ENCODE results near the gene B3GALT5.

B3GALT5 gene

DNA sequence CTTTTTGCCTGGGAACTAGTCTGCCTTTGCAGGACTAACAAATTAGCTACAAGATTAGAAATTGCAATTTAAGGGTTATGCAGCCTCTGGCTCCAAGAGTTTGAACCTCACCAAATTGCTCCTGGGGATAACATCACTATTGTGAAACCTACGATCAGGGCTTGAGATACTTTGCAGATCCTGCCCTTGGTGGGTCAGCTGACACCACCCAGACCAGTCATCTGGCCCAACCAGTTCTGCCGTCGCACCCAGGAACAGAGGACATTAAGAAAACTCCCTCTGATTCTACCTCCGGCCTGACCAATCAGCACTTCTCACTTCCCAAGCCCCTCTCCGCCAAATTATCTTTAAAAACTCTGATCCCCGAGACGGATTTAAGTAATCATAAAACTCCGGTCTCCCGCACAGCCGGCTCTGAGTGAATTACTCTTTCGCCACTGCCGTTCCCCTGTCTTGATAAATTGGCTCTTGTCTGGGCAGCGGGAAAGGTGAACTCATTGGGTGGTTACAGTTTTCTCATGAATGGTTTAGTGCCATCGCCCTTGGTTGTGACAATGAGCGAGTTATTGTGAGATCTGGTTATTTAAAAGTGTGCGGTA, 32.9 kb upstream of the B3GALT5 start:
- H4K20me1 ChIP-seq (ENCODE audit: insufficient read depth, low read length) = no peaks in the 10 kb centered on the region
- no peak overlapping the region for H3K4me2 ChIP-seq (ENCODE audit: low read depth, low read length)
- DNase-seq = no peak
- TF ChIP-seq, protein P1, sequence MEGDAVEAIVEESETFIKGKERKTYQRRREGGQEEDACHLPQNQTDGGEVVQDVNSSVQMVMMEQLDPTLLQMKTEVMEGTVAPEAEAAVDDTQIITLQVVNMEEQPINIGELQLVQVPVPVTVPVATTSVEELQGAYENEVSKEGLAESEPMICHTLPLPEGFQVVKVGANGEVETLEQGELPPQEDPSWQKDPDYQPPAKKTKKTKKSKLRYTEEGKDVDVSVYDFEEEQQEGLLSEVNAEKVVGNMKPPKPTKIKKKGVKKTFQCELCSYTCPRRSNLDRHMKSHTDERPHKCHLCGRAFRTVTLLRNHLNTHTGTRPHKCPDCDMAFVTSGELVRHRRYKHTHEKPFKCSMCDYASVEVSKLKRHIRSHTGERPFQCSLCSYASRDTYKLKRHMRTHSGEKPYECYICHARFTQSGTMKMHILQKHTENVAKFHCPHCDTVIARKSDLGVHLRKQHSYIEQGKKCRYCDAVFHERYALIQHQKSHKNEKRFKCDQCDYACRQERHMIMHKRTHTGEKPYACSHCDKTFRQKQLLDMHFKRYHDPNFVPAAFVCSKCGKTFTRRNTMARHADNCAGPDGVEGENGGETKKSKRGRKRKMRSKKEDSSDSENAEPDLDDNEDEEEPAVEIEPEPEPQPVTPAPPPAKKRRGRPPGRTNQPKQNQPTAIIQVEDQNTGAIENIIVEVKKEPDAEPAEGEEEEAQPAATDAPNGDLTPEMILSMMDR (IDR thresholded peaks at IDR 0.05; ENCODE audit: low read length) = no peak
- TF ChIP-seq EZH2phosphoT487 (IDR thresholded peaks at IDR 0.05; ENCODE audit: low read length) (no peak), EZH2 (optimal IDR thresholded peaks at IDR 0.05; ENCODE audit: low read depth, low read length) (no peak)
- no peaks in the 10 kb centered on the region for H3K4me1 ChIP-seq (ENCODE audit: low read length)
- no peaks in the 10 kb centered on the region for H3F3A ChIP-seq (ENCODE audit: insufficient read depth, low read length)
- no peaks in the 10 kb centered on the region for H3K79me2 ChIP-seq (ENCODE audit: low read length)
- no peak overlapping the region for H3K27ac ChIP-seq (ENCODE audit: low read length)
- H3K4me3 ChIP-seq (ENCODE audit: low read length) = no peak overlapping the region
- H2AFZ ChIP-seq (ENCODE audit: low read length) = no peak overlapping the region
- H3K36me3 ChIP-seq (replicated peaks; ENCODE audit: insufficient read depth, low read length) = no peaks in the 10 kb centered on the region
- no peaks in the 10 kb centered on the region for H3K27me3 ChIP-seq (replicated peaks; ENCODE audit: insufficient read depth, low read length)
- no peaks in the 10 kb centered on the region; the same call in 1 of the 2 replicates for H3K9me2 ChIP-seq (replicated peaks; ENCODE audit: insufficient read depth, low read length)
- no peak overlapping the region for H3K9ac ChIP-seq (ENCODE audit: low read length)
- H3K9me3 ChIP-seq (replicated peaks; ENCODE audit: insufficient read depth, low read length) = no peaks in the 10 kb centered on the region

DNA sequence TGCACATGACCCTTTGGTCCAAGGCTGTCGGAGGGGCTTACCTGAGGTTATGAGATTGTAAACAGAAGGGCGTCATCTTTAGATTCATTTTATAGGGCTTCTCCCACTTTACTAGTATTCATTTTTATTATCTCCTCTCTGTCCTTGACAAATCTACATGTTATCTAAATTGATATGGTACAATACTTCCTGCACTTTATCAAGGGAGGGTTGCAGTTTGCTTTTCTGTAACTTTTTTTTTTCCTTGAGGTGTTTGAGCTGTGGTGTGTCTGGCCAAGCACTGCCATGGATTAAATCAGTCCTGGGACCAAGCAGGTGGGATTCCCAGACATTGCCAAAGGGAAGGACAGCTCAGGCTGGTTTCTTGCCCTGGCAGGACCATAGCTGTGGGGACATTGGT, 32.0 kb upstream of the B3GALT5 start:
- Histone ChIP-seq H3K4me1 (ENCODE audit: low read length) (no peaks in the 10 kb centered on the region), H3K9ac (ENCODE audit: low read length) (no peak overlapping the region), H2AFZ (ENCODE audit: low read length) (no peak overlapping the region), H3K9me2 (replicated peaks; ENCODE audit: insufficient read depth, low read length) (no peaks in the 10 kb centered on the region; the same call in 1 of the 2 replicates), H3K27ac (ENCODE audit: low read length) (no peak overlapping the region), H4K20me1 (ENCODE audit: insufficient read depth, low read length) (no peaks in the 10 kb centered on the region), H3K4me3 (ENCODE audit: low read length) (no peak overlapping the region), H3K4me2 (ENCODE audit: low read depth, low read length) (no peak overlapping the region), H3K9me3 (replicated peaks; ENCODE audit: insufficient read depth, low read length) (no peaks in the 10 kb centered on the region), H3K27me3 (replicated peaks; ENCODE audit: insufficient read depth, low read length) (no peaks in the 10 kb centered on the region), H3K79me2 (ENCODE audit: low read length) (no peaks in the 10 kb centered on the region), H3F3A (ENCODE audit: insufficient read depth, low read length) (no peaks in the 10 kb centered on the region), H3K36me3 (replicated peaks; ENCODE audit: insufficient read depth, low read length) (no peaks in the 10 kb centered on the region)
- no peak for DNase-seq
- TF ChIP-seq, protein P1 (IDR thresholded peaks at IDR 0.05; ENCODE audit: low read length) = no peak
- TF ChIP-seq EZH2phosphoT487 (IDR thresholded peaks at IDR 0.05; ENCODE audit: low read length) (no peak), EZH2 (optimal IDR thresholded peaks at IDR 0.05; ENCODE audit: low read depth, low read length) (no peak)

DNA sequence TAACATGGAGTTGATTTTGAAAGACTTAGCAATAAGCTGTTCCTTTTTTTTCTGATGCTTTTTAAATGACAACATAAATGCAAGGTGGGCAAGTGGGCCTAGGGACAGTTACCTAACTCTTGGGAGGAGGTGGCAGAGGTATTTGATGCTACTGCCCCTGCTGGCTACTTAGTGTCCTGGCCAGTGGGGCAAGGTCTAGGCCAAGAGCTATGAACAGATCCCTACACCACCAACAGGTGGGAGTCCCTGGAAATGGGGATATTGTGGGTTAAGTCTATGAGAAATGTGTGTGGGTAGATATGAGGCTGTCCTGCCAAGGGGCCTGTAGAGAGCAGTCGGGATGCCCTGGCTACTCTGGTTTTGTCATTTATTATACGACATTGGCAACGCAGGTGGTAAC, 31.3 kb upstream of the B3GALT5 start:
- no peak overlapping the region for H3K9ac ChIP-seq (ENCODE audit: low read length)
- no peak for DNase-seq
- H3K4me2 ChIP-seq (ENCODE audit: low read depth, low read length) = no peak overlapping the region
- H3K9me2 ChIP-seq (replicated peaks; ENCODE audit: insufficient read depth, low read length) = no peaks in the 10 kb centered on the region; the same call in 1 of the 2 replicates
- no peaks in the 10 kb centered on the region for H3K36me3 ChIP-seq (replicated peaks; ENCODE audit: insufficient read depth, low read length)
- no peaks in the 10 kb centered on the region for H3K79me2 ChIP-seq (ENCODE audit: low read length)
- no peak overlapping the region for H3K4me3 ChIP-seq (ENCODE audit: low read length)
- no peak for TF ChIP-seq EZH2phosphoT487 (IDR thresholded peaks at IDR 0.05; ENCODE audit: low read length)
- TF ChIP-seq, protein P1 (IDR thresholded peaks at IDR 0.05; ENCODE audit: low read length) = no peak
- no peak for TF ChIP-seq EZH2 (optimal IDR thresholded peaks at IDR 0.05; ENCODE audit: low read depth, low read length)
- no peaks in the 10 kb centered on the region for H3K4me1 ChIP-seq (ENCODE audit: low read length)
- no peak overlapping the region for H2AFZ ChIP-seq (ENCODE audit: low read length)
- H3K27me3 ChIP-seq (replicated peaks; ENCODE audit: insufficient read depth, low read length) = no peaks in the 10 kb centered on the region
- no peaks in the 10 kb centered on the region for H3F3A ChIP-seq (ENCODE audit: insufficient read depth, low read length)
- no peaks in the 10 kb centered on the region for H4K20me1 ChIP-seq (ENCODE audit: insufficient read depth, low read length)
- H3K9me3 ChIP-seq (replicated peaks; ENCODE audit: insufficient read depth, low read length) = no peaks in the 10 kb centered on the region
- H3K27ac ChIP-seq (ENCODE audit: low read length) = no peak overlapping the region

Measured in MM.1S (cell line).